Calu3 (cell line): ENCODE measurements around the gene DLX2. TPM values are rescaled to one million over a fixed set of nuclear protein-coding genes. Genes with fewer than 3 reads are reported as not detected.
"Not testable (repeated sequence)": the region's sequence is repeated elsewhere in the genome, so short reads cannot be mapped to it uniquely, and the experiment has no call there.

Experiments used
- BruUV-seq: library from RNA; stranded (reverse); fragments of 400-500 nt; replicated peaks from 2 replicates; lab custom pipeline; 2021; lab: Mats Ljungman, UMichigan
- CTCF ChIA-PET: fragments of 300-600 bp; sonication (Branson Sonifier 250); formaldehyde crosslinking; loops from one replicate; lab custom pipeline; 2022; ENCODE audit warnings: antibody characterized with exemption; lab: Charles Lee
- DNase-seq: peaks from one replicate; pipeline ENCODE4 v3.0.0; 2022
- H3K27ac Mint-ChIP-seq: one replicate; pipeline ENCODE4 v1.8.0; 2022; ENCODE audit warnings: mixed read lengths; ENCODE audit not compliant: unreplicated experiment
- H3K27me3 Mint-ChIP-seq: one replicate; pipeline ENCODE4 v1.8.0; 2022; ENCODE audit warnings: mixed read lengths; ENCODE audit not compliant: unreplicated experiment
- H3K36me3 Mint-ChIP-seq: one replicate; pipeline ENCODE4 v1.8.0; 2022; ENCODE audit warnings: mild to moderate bottlenecking, moderate library complexity, mixed read lengths; ENCODE audit not compliant: insufficient read depth, unreplicated experiment
- H3K4me1 Mint-ChIP-seq: one replicate; pipeline ENCODE4 v1.8.0; 2022; ENCODE audit warnings: mild to moderate bottlenecking, low read depth, mixed read lengths; ENCODE audit not compliant: unreplicated experiment
- H3K4me3 Mint-ChIP-seq: one replicate; pipeline ENCODE4 v1.8.0; 2022; ENCODE audit warnings: mild to moderate bottlenecking, low read depth, moderate library complexity, mixed read lengths; ENCODE audit not compliant: unreplicated experiment
- H3K9me3 Mint-ChIP-seq: one replicate; pipeline ENCODE4 v1.8.0; 2022; ENCODE audit warnings: low read depth, mixed read lengths; ENCODE audit not compliant: unreplicated experiment
- CTCF ChIP-seq: fragments of 200-600 bp; IDR thresholded peaks from one replicate; pipeline ENCODE4 v1.8.0; 2022; ENCODE audit warnings: antibody characterized with exemption; ENCODE audit not compliant: unreplicated experiment
- intact Hi-C: fragments of 100-400 bp; cut with micrococcal nuclease; formaldehyde crosslinking; loops from one replicate; pipeline ENCODE4 v1.10.0; 2022; ENCODE audit not compliant: unreplicated experiment
- total RNA-seq: library from RNA; stranded (reverse); gene quantifications from 2 replicates; pipeline ENCODE4 v1.2.3, GENCODE V29; 2022

The DLX2 gene
- total RNA-seq, 1 experiment from 2014 or later: not detected

- intact Hi-C loops: no loop called here
- no TSS peak for BruUV-seq
- Mint-ChIP-seq H3K27ac (peak overlapping the region; percentile 91), H3K4me3 (peak overlapping the region; percentile 25), H3K9me3 (no peaks in the 10 kb centered on the region), H3K27me3 (no peaks in the 10 kb centered on the region), H3K36me3 (no peaks in the 10 kb centered on the region), H3K4me1 (peaks cover 29% of the 10 kb centered on the region)
- no peak for DNase-seq
- CTCF ChIA-PET: interaction anchor here (1.0 kb wide), 2 partner anchors 8 to 346 kb away, joined by 3 to 11 read pairs; no protein-coding TSS in a partner anchor
- TF ChIP-seq CTCF: no peak
Measured at GRCh38 chr2:172119089-172119488, 16.4 kb upstream of the DLX2 start.

DNA sequence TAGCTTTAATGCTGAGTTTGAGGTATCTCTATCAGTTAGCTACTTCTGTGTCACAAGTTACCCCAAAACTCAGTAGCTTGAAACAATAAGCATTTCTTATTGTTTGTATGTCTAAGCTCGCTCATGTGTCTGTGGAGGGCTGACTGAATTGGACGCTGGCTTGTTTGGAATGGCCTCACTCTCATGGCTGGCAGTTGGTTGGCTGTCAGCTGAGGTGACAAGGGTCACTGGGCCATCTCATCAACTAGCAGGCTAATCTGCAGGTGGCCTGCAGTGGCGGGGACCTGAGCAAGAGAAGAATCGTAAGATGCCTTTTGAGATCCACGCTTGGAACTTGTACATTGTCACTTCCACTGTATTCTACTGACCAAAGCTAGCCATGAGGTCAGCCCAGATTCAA lies 13.4 kb upstream of the DLX2 start:
- peaks cover 21% of the 10 kb centered on the region for H3K4me1 Mint-ChIP-seq
- no TSS peak for BruUV-seq
- no peaks in the 10 kb centered on the region for H3K36me3 Mint-ChIP-seq
- intact Hi-C loops: no loop called here
- CTCF ChIA-PET: no interaction called here
- DNase-seq: no peak
- H3K4me3 Mint-ChIP-seq: no peak overlapping the region
- H3K27ac Mint-ChIP-seq: no peak overlapping the region
- H3K9me3 Mint-ChIP-seq: no peaks in the 10 kb centered on the region
- TF ChIP-seq CTCF: no peak
- no peaks in the 10 kb centered on the region for H3K27me3 Mint-ChIP-seq

DNA sequence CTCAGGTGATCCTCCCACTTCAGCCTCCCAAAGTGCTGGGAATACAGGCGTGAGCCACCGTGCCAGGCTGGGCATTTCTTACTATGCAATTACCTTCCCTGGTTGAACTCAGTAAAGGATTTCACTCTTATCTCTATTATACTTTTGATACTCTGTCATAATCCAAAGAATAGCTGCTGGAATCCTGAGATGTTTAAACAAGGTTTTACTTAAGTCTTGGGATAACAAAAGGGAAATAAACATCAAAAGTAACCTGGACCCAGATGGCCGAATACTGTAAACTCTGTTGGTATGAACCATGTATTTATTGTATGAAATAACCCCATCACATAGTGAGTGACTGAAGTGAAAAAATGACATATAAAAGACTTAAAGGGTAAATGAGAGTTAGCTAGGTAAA lies 11.9 kb upstream of the DLX2 start:
- no TSS peak for BruUV-seq
- no peak overlapping the region for H3K27ac Mint-ChIP-seq
- TF ChIP-seq CTCF: no peak
- no peak overlapping the region for H3K4me3 Mint-ChIP-seq
- CTCF ChIA-PET: no interaction called here
- H3K4me1 Mint-ChIP-seq: peaks cover 21% of the 10 kb centered on the region
- no peaks in the 10 kb centered on the region for H3K36me3 Mint-ChIP-seq
- H3K9me3 Mint-ChIP-seq: no peaks in the 10 kb centered on the region
- no peaks in the 10 kb centered on the region for H3K27me3 Mint-ChIP-seq
- no peak for DNase-seq
- intact Hi-C loops: no loop called here

GRCh38 chr2:172114176-172114575 lies 11.5 kb upstream of the DLX2 start:
- H3K27ac Mint-ChIP-seq, BruUV-seq, intact Hi-C loops, H3K27me3 Mint-ChIP-seq, DNase-seq, H3K4me3 Mint-ChIP-seq, H3K9me3 Mint-ChIP-seq, H3K36me3 Mint-ChIP-seq: not testable (repeated sequence)
- H3K4me1 Mint-ChIP-seq: peaks cover 17% of the 10 kb centered on the region
- CTCF ChIA-PET: interaction anchor here (1.0 to 1.1 kb wide), 2 partner anchors 13 to 410 kb away, joined by 4 to 5 read pairs; no protein-coding TSS in a partner anchor

GRCh38 chr2:172113617-172114016 lies 10.9 kb upstream of the DLX2 start:
- Mint-ChIP-seq H3K27ac (no peak overlapping the region), H3K9me3 (no peaks in the 10 kb centered on the region), H3K4me1 (peaks cover 11% of the 10 kb centered on the region), H3K4me3 (no peak overlapping the region), H3K27me3 (no peaks in the 10 kb centered on the region), H3K36me3 (no peaks in the 10 kb centered on the region)
- CTCF ChIA-PET: interaction anchor here (1.0 to 1.1 kb wide), 2 partner anchors 14 to 410 kb away, joined by 4 to 5 read pairs; no protein-coding TSS in a partner anchor
- intact Hi-C loops: no loop called here
- no peak for DNase-seq
- no peak for TF ChIP-seq CTCF
- BruUV-seq: no TSS peak
